ENCODE results near the gene ACAD8.
"Not testable (repeated sequence)": the region's sequence is repeated elsewhere in the genome, so short reads cannot be mapped to it uniquely, and the experiment has no call there.

ACAD8 gene

DNA sequence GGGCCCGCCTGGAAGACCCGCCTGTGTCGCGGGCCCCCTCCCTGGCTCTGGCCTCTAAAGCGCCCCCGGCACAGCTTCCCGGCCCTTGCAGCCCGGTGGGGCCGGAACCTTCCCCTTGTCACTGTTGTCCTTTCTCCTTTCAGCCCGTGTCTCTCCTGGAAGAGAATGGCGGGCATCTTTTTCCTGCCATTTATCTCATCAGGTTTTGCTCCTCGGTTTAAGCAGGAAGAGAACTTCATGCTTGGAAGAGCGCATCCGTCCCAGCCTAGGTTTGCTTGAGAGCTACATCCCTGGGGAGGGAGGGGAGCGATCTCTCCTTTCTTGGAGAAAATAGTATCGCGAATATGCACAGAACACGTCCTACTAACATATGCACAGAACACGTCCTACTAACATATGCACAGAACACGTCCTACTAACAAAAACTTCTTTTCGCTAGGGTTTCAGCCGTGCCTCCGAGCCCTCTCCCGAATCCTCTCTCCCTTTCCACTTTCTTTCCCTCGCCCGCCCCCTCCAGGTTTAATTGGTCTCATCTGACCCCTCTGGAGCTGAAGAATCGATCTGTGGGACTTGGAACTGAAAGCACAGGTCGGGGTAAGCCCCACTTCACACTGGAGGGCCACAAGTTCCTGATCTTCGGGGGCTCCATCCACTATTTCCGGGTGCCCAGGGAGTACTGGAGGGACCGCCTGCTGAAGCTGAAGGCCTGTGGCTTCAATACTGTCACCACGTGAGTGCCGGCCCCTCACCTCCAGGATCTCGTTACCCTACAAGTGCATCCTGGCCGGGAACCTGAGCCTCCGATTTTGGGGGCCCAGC lies 24.0 kb downstream of the ACAD8 start:
- no peak for DNase-seq (ENCODE audit: low read depth)
- H3K4me3 ChIP-seq (ENCODE audit: control insufficient read depth, low read depth, low read length) = no peak overlapping the region
- TF ChIP-seq, protein P1, sequence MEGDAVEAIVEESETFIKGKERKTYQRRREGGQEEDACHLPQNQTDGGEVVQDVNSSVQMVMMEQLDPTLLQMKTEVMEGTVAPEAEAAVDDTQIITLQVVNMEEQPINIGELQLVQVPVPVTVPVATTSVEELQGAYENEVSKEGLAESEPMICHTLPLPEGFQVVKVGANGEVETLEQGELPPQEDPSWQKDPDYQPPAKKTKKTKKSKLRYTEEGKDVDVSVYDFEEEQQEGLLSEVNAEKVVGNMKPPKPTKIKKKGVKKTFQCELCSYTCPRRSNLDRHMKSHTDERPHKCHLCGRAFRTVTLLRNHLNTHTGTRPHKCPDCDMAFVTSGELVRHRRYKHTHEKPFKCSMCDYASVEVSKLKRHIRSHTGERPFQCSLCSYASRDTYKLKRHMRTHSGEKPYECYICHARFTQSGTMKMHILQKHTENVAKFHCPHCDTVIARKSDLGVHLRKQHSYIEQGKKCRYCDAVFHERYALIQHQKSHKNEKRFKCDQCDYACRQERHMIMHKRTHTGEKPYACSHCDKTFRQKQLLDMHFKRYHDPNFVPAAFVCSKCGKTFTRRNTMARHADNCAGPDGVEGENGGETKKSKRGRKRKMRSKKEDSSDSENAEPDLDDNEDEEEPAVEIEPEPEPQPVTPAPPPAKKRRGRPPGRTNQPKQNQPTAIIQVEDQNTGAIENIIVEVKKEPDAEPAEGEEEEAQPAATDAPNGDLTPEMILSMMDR (IDR thresholded peaks at IDR 0.05; ENCODE audit: control insufficient read depth, insufficient read depth, low read depth, low read length, missing control alignments) = no peak

DNA sequence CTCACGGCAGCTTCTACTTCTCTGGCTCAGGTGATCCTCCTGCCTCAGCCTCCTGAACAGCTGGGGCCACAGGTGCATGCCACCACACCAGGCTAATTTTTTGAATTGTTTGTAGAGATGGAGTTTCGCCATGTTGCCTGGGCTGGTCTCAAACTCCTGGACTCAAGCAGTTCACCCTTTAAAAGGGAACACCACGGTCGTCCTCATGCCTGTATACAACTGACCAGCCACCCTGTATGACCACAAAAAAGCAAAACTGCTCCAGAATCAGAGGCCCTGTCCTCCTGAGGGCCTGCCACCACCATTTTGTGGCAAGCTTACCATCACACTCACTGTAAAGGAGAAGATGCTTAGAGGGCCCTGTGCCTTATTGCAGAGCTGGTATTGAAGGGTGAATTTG lies 25.0 kb downstream of the ACAD8 start:
- TF ChIP-seq, protein P1 (IDR thresholded peaks at IDR 0.05; ENCODE audit: control insufficient read depth, insufficient read depth, low read depth, low read length, missing control alignments) = no peak
- no peak overlapping the region for H3K4me3 ChIP-seq (ENCODE audit: control insufficient read depth, low read depth, low read length)

DNA sequence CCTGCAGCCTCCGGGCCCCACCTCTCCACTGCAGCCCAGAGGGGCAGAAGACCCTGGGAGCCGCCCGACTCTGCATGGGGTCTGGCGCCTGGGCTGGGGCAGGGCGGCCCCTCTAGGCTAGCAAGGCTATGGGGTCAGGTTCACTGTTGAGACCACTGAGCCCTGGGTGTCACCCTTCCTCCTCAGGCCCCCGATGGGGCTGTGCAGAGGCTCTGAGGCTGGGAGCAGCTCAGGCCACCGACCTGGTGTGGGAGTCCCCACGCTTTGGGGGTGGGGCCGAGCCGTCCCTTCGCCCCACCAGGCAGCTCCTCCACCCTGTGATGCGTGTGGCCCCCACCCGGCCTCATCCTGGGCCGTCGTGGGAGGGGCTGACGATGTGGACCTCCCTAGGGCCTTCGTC lies 28.3 kb downstream of the ACAD8 start:
- H3K4me3 ChIP-seq (ENCODE audit: control insufficient read depth, low read depth, low read length); DNase-seq (ENCODE audit: low read depth): not testable (repeated sequence)

More for the DNA sequence above, 25.0 kb downstream of the ACAD8 start:
- no peak for DNase-seq (ENCODE audit: low read depth)

DNA sequence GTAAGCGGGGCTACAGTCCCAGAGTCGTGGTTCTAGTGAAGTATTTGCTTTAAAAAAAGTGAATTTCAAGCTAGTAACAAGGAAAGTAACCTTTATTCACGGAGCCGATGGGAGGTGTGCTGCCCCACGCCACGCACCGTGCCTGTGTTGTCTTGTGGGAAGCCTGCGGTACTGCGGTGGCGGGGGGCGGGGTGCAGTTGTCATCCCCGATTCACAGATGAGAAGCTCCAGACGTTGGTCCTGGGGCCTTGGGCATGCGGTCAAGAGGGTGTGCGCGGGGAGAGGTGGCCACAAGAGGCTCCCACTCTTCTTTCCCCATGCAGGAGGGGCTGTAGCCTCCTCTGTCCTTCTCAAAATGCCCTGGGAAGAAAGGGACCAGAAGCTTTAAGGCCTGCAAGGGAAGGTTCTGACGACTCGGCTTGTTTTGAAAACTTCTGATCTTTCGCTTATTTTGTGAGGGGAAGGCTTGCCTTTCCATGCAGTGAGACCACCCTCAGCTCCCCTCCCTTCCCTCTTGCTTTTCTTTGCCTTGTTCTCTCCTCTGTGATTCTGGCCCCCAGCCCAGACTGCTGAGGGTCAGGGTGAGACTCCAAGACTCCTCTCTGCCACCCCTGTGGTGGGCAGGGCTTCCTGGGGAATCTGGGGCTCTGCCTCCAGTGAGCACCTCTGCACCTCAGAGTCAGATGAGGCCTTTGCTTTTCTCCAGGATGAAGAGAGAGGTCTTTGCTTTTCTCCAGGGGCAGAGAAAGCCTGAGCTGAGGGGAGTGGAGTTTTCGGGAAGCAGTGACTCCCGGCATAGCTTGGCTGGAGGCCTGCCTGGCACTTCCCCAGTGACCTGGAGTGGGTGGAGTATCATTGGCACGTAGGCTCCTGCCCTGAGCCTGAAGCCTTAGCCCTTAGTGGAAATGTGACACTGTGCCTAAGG lies 29.0 kb downstream of the ACAD8 start:
- H3K4me3 ChIP-seq (ENCODE audit: control insufficient read depth, low read depth, low read length) = no peak overlapping the region
- DNase-seq (ENCODE audit: low read depth) = no peak
- TF ChIP-seq, protein P1 (IDR thresholded peaks at IDR 0.05; ENCODE audit: control insufficient read depth, insufficient read depth, low read depth, low read length, missing control alignments) = no peak

DNA sequence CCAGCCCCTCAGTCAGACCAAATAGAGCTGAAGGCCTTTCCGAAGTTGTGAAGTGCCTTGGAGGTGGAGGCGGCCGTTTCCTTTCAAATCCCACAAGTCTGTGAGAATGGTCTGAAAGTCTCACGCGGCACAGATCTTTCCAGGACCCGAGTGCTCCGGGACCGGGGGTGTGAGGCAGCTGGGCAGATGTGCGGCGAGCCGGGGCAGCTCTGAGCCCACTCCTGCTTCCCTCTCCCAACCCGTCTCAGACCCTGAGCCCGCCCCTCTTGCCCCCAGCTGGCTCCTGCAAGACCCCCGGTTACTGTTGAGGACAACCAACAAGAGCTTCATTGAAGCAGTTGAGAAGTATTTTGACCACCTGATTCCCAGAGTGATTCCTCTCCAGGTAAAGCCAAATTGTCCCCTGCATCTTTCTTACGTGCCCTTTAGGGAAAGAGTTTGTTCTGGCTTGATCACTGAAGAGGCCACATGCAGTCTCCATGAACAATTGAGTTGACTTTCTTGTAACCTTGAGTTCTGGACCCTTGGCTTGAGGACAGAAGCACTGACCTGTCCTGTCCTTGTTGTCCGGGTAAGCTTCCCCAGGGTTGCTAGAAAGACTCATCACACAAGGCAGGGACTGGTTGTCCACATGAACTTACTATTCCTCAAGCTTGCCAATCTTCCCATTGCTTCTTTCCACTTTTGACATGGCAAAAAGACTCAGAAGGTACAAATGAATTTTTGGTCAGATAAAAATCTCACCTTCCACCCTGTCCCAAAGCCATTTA lies 30.3 kb downstream of the ACAD8 start:
- no peak overlapping the region for H3K4me3 ChIP-seq (ENCODE audit: control insufficient read depth, low read depth, low read length)
- TF ChIP-seq, protein P1 (IDR thresholded peaks at IDR 0.05; ENCODE audit: control insufficient read depth, insufficient read depth, low read depth, low read length, missing control alignments) = no peak
- no peak for DNase-seq (ENCODE audit: low read depth)

DNA sequence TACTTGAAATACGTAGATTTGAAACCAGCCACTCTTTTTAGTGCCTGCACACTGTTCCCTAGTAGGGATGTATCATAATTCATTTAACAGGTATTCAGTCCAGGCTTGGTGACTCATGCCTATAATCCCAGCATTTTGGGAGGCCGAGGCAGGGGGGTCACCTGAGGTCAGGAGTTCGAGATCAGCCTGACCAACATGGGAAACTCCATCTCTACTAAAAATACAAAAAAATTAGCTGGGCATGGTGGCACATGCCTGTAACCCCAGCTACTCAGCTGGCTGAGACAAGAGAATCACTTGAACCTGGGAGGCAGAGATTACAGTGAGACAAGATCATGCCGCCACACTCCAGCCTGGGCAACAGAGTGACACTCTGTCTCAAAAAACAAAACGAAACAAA lies 31.0 kb downstream of the ACAD8 start:
- DNase-seq (ENCODE audit: low read depth) = not testable (repeated sequence)

DNA sequence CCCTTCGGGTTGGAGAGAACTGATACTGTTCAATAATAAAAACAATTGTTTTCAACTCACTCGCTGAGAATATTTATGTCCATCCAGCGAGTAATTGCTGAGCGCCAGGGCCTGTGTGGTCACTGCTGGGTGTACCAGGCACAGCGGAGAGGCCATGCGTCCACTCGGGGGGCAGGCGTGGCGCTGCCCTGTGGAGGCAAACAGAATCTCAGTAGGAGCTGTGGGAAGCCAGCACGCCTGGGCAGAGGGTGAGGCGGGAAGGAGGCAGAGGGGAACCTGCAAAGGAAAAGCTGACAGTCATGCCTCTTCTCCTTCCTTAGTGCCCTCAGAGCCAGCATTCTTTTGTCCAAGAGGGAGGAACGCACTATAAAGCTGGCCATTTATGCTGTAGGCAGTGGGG lies 34.2 kb downstream of the ACAD8 start:
- H3K4me3 ChIP-seq (ENCODE audit: control insufficient read depth, low read depth, low read length) = no peak overlapping the region
- TF ChIP-seq, protein P1 (IDR thresholded peaks at IDR 0.05; ENCODE audit: control insufficient read depth, insufficient read depth, low read depth, low read length, missing control alignments) = no peak
- DNase-seq (ENCODE audit: low read depth) = no peak

More for the DNA sequence above, 31.0 kb downstream of the ACAD8 start:
- not testable (repeated sequence) for H3K4me3 ChIP-seq (ENCODE audit: control insufficient read depth, low read depth, low read length)

All from AG09309 (cell line).